HepG2 (cell line): Measurements from ENCODE around the gene C1QBP. TPM values are rescaled to one million over a fixed set of nuclear protein-coding genes. Genes with fewer than 3 reads are reported as not detected.

Experiments used
- ARNT ChIP-seq: fragments of 450-650 bp; IDR thresholded peaks from 2 replicates; pipeline ENCODE4 v1.6.1; 2017
- ATRX ChIP-seq: sonication (generic); formaldehyde crosslinking; IDR thresholded peaks from 2 replicates; pipeline ENCODE4 v1.4.0; 2020; ENCODE audit warnings: missing genetic modification reagents, borderline replicate concordance
- CAMTA2 ChIP-seq: sonication (generic); formaldehyde crosslinking; IDR thresholded peaks from 2 replicates; pipeline ENCODE4 v1.4.0; 2020; ENCODE audit warnings: mild to moderate bottlenecking, missing genetic modification reagents, borderline replicate concordance
- CBX1 ChIP-seq: IDR thresholded peaks from one replicate; pipeline ENCODE4 v1.6.1; 2016; ENCODE audit warnings: antibody characterized with exemption, low read depth
- HCFC1 ChIP-seq: fragments of 150-350 bp; IDR thresholded peaks from 2 replicates; pipeline ENCODE4 v1.6.1; 2014; ENCODE audit warnings: low read depth, low read length
- HNRNPK ChIP-seq: fragments of 200-400 bp; formaldehyde crosslinking; IDR thresholded peaks from 2 replicates; pipeline ENCODE4 v1.6.1; 2018; ENCODE audit warnings: low read length, low read depth, moderate library complexity, mild to moderate bottlenecking; ENCODE audit not compliant: poor library complexity, severe bottlenecking
- KAT7 ChIP-seq: IDR thresholded peaks from 2 replicates; pipeline ENCODE4 v1.6.1; 2018; ENCODE audit warnings: borderline replicate concordance, missing compliant biosample characterization
- KLF6 ChIP-seq: IDR thresholded peaks from 2 replicates; pipeline ENCODE4 v1.8.0; 2016; ENCODE audit warnings: missing biosample characterization, missing genetic modification reagents
- RBM39 ChIP-seq: fragments of 200-400 bp; formaldehyde crosslinking; IDR thresholded peaks from one replicate; pipeline ENCODE4 v1.6.1; 2018; ENCODE audit warnings: antibody characterized with exemption, mild to moderate bottlenecking, low read depth, low read length; ENCODE audit not compliant: poor library complexity, severe bottlenecking
- RELA ChIP-seq: sonication (generic); formaldehyde crosslinking; IDR thresholded peaks from 2 replicates; pipeline ENCODE4 v1.4.0; 2020; ENCODE audit warnings: missing genetic modification reagents
- REPIN1 ChIP-seq: sonication (generic); formaldehyde crosslinking; IDR thresholded peaks from 2 replicates; pipeline ENCODE4 v1.8.0; 2022; ENCODE audit warnings: missing genetic modification reagents, low read depth, mild to moderate bottlenecking, borderline replicate concordance
- RFXAP ChIP-seq: sonication (generic); formaldehyde crosslinking; IDR thresholded peaks from 2 replicates; pipeline ENCODE4 v1.4.0; 2020; ENCODE audit warnings: missing genetic modification reagents, borderline replicate concordance
- SMAD3 ChIP-seq: sonication (generic); formaldehyde crosslinking; IDR thresholded peaks from 2 replicates; pipeline ENCODE4 v1.4.0; 2020; ENCODE audit warnings: missing genetic modification reagents
- SMC3 ChIP-seq: IDR thresholded peaks from 2 replicates; pipeline ENCODE4 v1.6.1; 2011; ENCODE audit warnings: low read length, improper control_type of control experiment
- TOE1 ChIP-seq: sonication (generic); formaldehyde crosslinking; IDR thresholded peaks from 2 replicates; pipeline ENCODE4 v1.4.0; 2020; ENCODE audit warnings: mild to moderate bottlenecking, missing genetic modification reagents
- ZEB1 ChIP-seq: IDR thresholded peaks from 2 replicates; pipeline ENCODE4 v1.6.1; 2012; ENCODE audit warnings: mild to moderate bottlenecking, low read depth, inconsistent platforms; ENCODE audit not compliant: insufficient replicate concordance
- ZMYM4 ChIP-seq: sonication (generic); formaldehyde crosslinking; IDR thresholded peaks from 2 replicates; pipeline ENCODE4 v1.8.1; 2023; ENCODE audit warnings: mild to moderate bottlenecking, missing genetic modification reagents
- ZNF496 ChIP-seq: sonication (generic); formaldehyde crosslinking; IDR thresholded peaks from 2 replicates; pipeline ENCODE4 v1.8.1; 2023; ENCODE audit warnings: mild to moderate bottlenecking, moderate library complexity, missing genetic modification reagents; ENCODE audit not compliant: insufficient replicate concordance
- ZNF772 ChIP-seq: sonication (generic); formaldehyde crosslinking; IDR thresholded peaks from 2 replicates; pipeline ENCODE4 v1.5.0; 2020; ENCODE audit warnings: mild to moderate bottlenecking, missing genetic modification reagents
- polyA plus RNA-seq, 8 experiments: library from polyadenylated mRNA; depleted of rRNA in 3 of 8; stranded (reverse) in 7 of 8; unstranded in 1 of 8; fragments of >200 nt; fragmentation: Illumina TruSeq in 4 of 8; extraction: Trizol in 4 of 8; gene quantifications; 2 replicates each; pipeline versions ENCODE4 v1.2.1 to v1.2.3, GENCODE V29; 2011 to 2016; ENCODE audit warnings: low read depth in 4 of 8, missing spikeins in 1 of 8, mixed read lengths in 1 of 8; ENCODE audit not compliant: insufficient read depth in 1 of 8
- total RNA-seq, 5 experiments: library from RNA; depleted of rRNA; stranded (reverse); fragments of >200 nt; fragmentation: Illumina TruSeq; extraction: Trizol; gene quantifications; 2 replicates each; pipeline ENCODE4 v1.2.3, GENCODE V29; 2016; ENCODE audit warnings: low read depth in 1 of 5
- TF ChIP-seq, protein P1 (sequence below): sonication (generic); IDR thresholded peaks from 2 replicates; pipeline ENCODE4 v1.6.1; 2016; ENCODE audit warnings: low read depth, borderline replicate concordance
- TF ChIP-seq, protein P2 (sequence below): IDR thresholded peaks from 2 replicates; pipeline ENCODE4 v1.6.1; 2016; ENCODE audit warnings: low read depth
- TF ChIP-seq, protein P3 (sequence below): sonication (generic); formaldehyde crosslinking; IDR thresholded peaks from 2 replicates; pipeline ENCODE4 v1.5.1; 2020; ENCODE audit warnings: mild to moderate bottlenecking, moderate library complexity, missing genetic modification reagents
- TF ChIP-seq, protein P4 (sequence below): sonication (generic); formaldehyde crosslinking; IDR thresholded peaks from 2 replicates; pipeline ENCODE4 v1.9.0; 2022; ENCODE audit warnings: low read depth, missing genetic modification reagents
- TF ChIP-seq, protein P5 (sequence below): sonication (generic); formaldehyde crosslinking; IDR thresholded peaks from 2 replicates; pipeline ENCODE4 v1.4.0; 2020; ENCODE audit warnings: mild to moderate bottlenecking, missing genetic modification reagents

C1QBP gene
- total and polyA plus RNA-seq, 2 of the 13 experiments (the other 11 are each of a cell fraction or from before 2014, with no cell fraction given) = 219 to 680 TPM

DNA sequence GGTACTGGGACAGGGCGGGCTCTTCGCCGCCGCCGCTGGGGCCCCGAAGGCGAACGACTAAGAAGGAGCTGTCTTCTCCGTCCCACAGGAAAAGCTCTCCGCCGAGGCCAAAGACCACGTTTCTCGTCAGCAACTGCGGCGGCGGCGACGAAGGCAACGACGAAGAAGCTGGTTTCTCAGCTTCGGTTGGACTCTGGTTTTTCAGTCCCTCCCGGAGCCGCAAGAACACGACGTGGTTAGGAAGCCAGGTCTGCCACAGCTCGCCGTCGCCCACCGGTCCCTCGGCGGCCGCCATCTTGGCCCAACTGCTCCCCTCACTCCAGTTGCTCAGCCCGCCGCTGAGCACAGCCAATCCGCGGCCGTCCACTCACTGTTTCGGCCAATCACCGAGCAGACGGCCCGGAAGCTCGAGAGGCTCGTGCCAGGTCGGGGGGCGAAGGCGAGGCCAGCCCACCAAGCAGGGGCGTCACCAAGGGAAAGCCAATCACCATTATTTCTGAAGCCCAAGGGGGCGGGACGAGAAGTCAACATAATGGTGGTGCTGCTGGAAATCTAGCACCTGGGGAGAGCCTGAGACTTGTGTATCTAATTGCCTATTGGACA lies 19.5 kb downstream of the C1QBP start, which contains the start of gene NUP88 (continued):
- TF ChIP-seq ZNF496 (no peak), ZNF772 (CRISPR knock-in tag) (no peak), SMAD3 (CRISPR knock-in tag) (no peak), ATRX (CRISPR knock-in tag) (no peak), HCFC1 (peak; percentile 29; the same call in 1 of the 2 replicates), SMC3 (no peak), ARNT (no peak), REPIN1 (no peak), RELA (CRISPR knock-in tag) (no peak), CAMTA2 (no peak), RFXAP (CRISPR knock-in tag) (peak; percentile 46; the same call in 1 of the 2 replicates), CBX1 (peak; percentile 39), HNRNPK (no peak), ZMYM4 (peak; percentile 30), ZEB1 (no peak), RBM39 (peak; percentile 56), KLF6 (CRISPR knock-in tag) (peak; percentile 69; the same call in 1 of the 2 replicates), TOE1 (CRISPR knock-in tag) (no peak), KAT7 (CRISPR knock-in tag) (peak; percentile 53)
- TF ChIP-seq, protein P1, sequence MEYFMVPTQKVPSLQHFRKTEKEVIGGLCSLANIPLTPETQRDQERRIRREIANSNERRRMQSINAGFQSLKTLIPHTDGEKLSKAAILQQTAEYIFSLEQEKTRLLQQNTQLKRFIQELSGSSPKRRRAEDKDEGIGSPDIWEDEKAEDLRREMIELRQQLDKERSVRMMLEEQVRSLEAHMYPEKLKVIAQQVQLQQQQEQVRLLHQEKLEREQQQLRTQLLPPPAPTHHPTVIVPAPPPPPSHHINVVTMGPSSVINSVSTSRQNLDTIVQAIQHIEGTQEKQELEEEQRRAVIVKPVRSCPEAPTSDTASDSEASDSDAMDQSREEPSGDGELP = 0 out of 2 replicates have a peak, but pooled peaks have one; percentile 18
- TF ChIP-seq, protein P2, sequence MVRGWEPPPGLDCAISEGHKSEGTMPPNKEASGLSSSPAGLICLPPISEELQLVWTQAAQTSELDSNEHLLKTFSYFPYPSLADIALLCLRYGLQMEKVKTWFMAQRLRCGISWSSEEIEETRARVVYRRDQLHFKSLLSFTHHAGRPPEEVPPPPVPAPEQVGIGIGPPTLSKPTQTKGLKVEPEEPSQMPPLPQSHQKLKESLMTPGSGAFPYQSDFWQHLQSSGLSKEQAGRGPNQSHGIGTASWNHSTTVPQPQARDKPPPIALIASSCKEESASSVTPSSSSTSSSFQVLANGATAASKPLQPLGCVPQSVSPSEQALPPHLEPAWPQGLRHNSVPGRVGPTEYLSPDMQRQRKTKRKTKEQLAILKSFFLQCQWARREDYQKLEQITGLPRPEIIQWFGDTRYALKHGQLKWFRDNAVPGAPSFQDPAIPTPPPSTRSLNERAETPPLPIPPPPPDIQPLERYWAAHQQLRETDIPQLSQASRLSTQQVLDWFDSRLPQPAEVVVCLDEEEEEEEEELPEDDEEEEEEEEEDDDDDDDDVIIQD = peak; percentile 18; the same call in 1 of the 2 replicates
- TF ChIP-seq, protein P3, sequence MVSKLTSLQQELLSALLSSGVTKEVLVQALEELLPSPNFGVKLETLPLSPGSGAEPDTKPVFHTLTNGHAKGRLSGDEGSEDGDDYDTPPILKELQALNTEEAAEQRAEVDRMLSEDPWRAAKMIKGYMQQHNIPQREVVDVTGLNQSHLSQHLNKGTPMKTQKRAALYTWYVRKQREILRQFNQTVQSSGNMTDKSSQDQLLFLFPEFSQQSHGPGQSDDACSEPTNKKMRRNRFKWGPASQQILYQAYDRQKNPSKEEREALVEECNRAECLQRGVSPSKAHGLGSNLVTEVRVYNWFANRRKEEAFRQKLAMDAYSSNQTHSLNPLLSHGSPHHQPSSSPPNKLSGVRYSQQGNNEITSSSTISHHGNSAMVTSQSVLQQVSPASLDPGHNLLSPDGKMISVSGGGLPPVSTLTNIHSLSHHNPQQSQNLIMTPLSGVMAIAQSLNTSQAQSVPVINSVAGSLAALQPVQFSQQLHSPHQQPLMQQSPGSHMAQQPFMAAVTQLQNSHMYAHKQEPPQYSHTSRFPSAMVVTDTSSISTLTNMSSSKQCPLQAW = no peak; the same call in 1 of the 2 replicates
- TF ChIP-seq, protein P4, sequence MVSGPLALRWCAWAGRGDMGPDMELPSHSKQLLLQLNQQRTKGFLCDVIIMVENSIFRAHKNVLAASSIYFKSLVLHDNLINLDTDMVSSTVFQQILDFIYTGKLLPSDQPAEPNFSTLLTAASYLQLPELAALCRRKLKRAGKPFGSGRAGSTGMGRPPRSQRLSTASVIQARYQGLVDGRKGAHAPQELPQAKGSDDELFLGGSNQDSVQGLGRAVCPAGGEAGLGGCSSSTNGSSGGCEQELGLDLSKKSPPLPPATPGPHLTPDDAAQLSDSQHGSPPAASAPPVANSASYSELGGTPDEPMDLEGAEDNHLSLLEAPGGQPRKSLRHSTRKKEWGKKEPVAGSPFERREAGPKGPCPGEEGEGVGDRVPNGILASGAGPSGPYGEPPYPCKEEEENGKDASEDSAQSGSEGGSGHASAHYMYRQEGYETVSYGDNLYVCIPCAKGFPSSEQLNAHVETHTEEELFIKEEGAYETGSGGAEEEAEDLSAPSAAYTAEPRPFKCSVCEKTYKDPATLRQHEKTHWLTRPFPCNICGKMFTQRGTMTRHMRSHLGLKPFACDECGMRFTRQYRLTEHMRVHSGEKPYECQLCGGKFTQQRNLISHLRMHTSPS (CRISPR knock-in tag) = no peak
- TF ChIP-seq, protein P5, sequence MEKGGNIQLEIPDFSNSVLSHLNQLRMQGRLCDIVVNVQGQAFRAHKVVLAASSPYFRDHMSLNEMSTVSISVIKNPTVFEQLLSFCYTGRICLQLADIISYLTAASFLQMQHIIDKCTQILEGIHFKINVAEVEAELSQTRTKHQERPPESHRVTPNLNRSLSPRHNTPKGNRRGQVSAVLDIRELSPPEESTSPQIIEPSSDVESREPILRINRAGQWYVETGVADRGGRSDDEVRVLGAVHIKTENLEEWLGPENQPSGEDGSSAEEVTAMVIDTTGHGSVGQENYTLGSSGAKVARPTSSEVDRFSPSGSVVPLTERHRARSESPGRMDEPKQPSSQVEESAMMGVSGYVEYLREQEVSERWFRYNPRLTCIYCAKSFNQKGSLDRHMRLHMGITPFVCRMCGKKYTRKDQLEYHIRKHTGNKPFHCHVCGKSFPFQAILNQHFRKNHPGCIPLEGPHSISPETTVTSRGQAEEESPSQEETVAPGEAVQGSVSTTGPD (CRISPR knock-in tag) = no peak
